GM18907 (cell line): Measurements from ENCODE around the gene TBC1D5.

ENCODE experiments used
- ATAC-seq: cut with Tn5 transposase; IDR thresholded peaks from one replicate; pipeline ENCODE4 v1.9.1; 2021; ENCODE audit warnings: mild to moderate bottlenecking, moderate library complexity; ENCODE audit not compliant: unreplicated experiment

TBC1D5 gene

GRCh38 chr3:17320266-17320665 lies 422.2 kb downstream of the TBC1D5 start:
- ATAC-seq: no peak

- no peak for ATAC-seq
These were observed 426.5 kb downstream of the TBC1D5 start for GRCh38 chr3:17315897-17316296.

GRCh38 chr3:17314171-17314570 lies 428.3 kb downstream of the TBC1D5 start:
- ATAC-seq: no peak

- ATAC-seq: no peak
These were observed 428.7 kb downstream of the TBC1D5 start for GRCh38 chr3:17313746-17314145.

GRCh38 chr3:17310983-17311382 lies 431.4 kb downstream of the TBC1D5 start:
- ATAC-seq: no peak

GRCh38 chr3:17307887-17308286 lies 434.5 kb downstream of the TBC1D5 start:
- no peak for ATAC-seq

- no peak for ATAC-seq
These were observed 434.9 kb downstream of the TBC1D5 start for GRCh38 chr3:17307482-17307881.

GRCh38 chr3:17304969-17305368 lies 437.5 kb downstream of the TBC1D5 start:
- no peak for ATAC-seq

GRCh38 chr3:17302774-17303173 lies 439.7 kb downstream of the TBC1D5 start:
- no peak for ATAC-seq

GRCh38 chr3:17302170-17302569 lies 440.3 kb downstream of the TBC1D5 start:
- no peak for ATAC-seq

GRCh38 chr3:17301271-17301670 lies 441.2 kb downstream of the TBC1D5 start:
- no peak for ATAC-seq

- no peak for ATAC-seq
These were observed 442.0 kb downstream of the TBC1D5 start for GRCh38 chr3:17300441-17300840.

- no peak for ATAC-seq
These were observed 444.4 kb downstream of the TBC1D5 start for GRCh38 chr3:17298038-17298437.

GRCh38 chr3:17292556-17292955 lies 449.9 kb downstream of the TBC1D5 start:
- no peak for ATAC-seq

- ATAC-seq: no peak
These were observed 451.5 kb downstream of the TBC1D5 start for GRCh38 chr3:17290894-17291293.

GRCh38 chr3:17288839-17289399 lies 453.5 kb downstream of the TBC1D5 start:
- ATAC-seq: no peak

- no peak for ATAC-seq
These were observed 455.3 kb downstream of the TBC1D5 start for GRCh38 chr3:17287006-17287689.

- ATAC-seq: no peak
These were observed 464.4 kb downstream of the TBC1D5 start for GRCh38 chr3:17278006-17278405.

GRCh38 chr3:17266846-17267245 lies 475.6 kb downstream of the TBC1D5 start:
- ATAC-seq: no peak

GRCh38 chr3:17261627-17262369 lies 480.6 kb downstream of the TBC1D5 start:
- ATAC-seq: no peak

- no peak for ATAC-seq
These were observed 482.2 kb downstream of the TBC1D5 start for GRCh38 chr3:17260257-17260656.

GRCh38 chr3:17259685-17260084 lies 482.7 kb downstream of the TBC1D5 start:
- no peak for ATAC-seq
